Neural cell (in vitro differentiated cells): ENCODE measurements around the gene KCNK13. TPM values are rescaled to one million over a fixed set of nuclear protein-coding genes. Genes with fewer than 3 reads are reported as not detected.

Source experiments
- H2AFZ ChIP-seq: fragments of 200-600, 300-800 bp; sonication (generic), shearing (Covaris generic); 2 replicates; pipeline ENCODE4 v1.6.0; 2014; ENCODE audit warnings: low read depth, mild to moderate bottlenecking, antibody characterized with exemption, low read length, moderate library complexity
- H3F3A ChIP-seq: fragments of 200-600 bp; shearing (Covaris generic); 2 replicates; pipeline ENCODE4 v1.6.1; 2016; ENCODE audit warnings: mild to moderate bottlenecking, moderate library complexity, mixed read lengths, antibody characterized with exemption, low read length; ENCODE audit not compliant: insufficient read depth, poor library complexity, severe bottlenecking
- H3K27ac ChIP-seq: fragments of 200-600, 300-800 bp; sonication (generic), shearing (Covaris generic); 2 replicates; pipeline ENCODE4 v1.5.1; 2014; ENCODE audit warnings: mild to moderate bottlenecking, low read length, moderate library complexity
- H3K27me3 ChIP-seq: fragments of 300-800, 200-600 bp; sonication (generic), shearing (Covaris generic); 2 replicates; pipeline ENCODE4 v1.6.0; 2014; ENCODE audit warnings: mild to moderate bottlenecking, low read depth, low read length, moderate library complexity; ENCODE audit not compliant: insufficient read depth
- H3K36me3 ChIP-seq: fragments of 300-800, 200-600 bp; sonication (generic), shearing (Covaris generic); 2 replicates; pipeline ENCODE4 v1.5.1; 2014; ENCODE audit warnings: mild to moderate bottlenecking, antibody characterized with exemption, low read length, moderate library complexity; ENCODE audit not compliant: insufficient read depth
- H3K4me2 ChIP-seq: fragments of 300-800, 200-600 bp; sonication (generic), shearing (Covaris generic); 2 replicates; pipeline ENCODE4 v1.6.0; 2014; ENCODE audit warnings: mild to moderate bottlenecking, low read length
- H3K4me3 ChIP-seq: fragments of 300-800, 200-600 bp; sonication (generic), shearing (Covaris generic); 2 replicates; pipeline ENCODE4 v1.5.1; 2014; ENCODE audit warnings: mild to moderate bottlenecking, low read length, moderate library complexity
- H3K79me2 ChIP-seq: fragments of 200-600 bp; shearing (Covaris generic); replicated peaks from 2 replicates; pipeline ENCODE4 v1.6.0; 2014; ENCODE audit warnings: mild to moderate bottlenecking, low read length, moderate library complexity; ENCODE audit not compliant: insufficient read depth
- H3K9ac ChIP-seq: fragments of 300-800, 200-600 bp; sonication (generic), shearing (Covaris generic); 2 replicates; pipeline ENCODE4 v1.6.1; 2016; ENCODE audit warnings: mild to moderate bottlenecking, low read length, mixed read lengths
- H3K9me2 ChIP-seq: fragments of 200-600 bp; shearing (Covaris generic); 2 replicates; pipeline ENCODE4 v1.6.1; 2016; ENCODE audit warnings: mild to moderate bottlenecking, low read length, mixed read lengths; ENCODE audit not compliant: insufficient read depth
- H3K9me3 ChIP-seq: fragments of 200-600, 300-800 bp; sonication (generic), shearing (Covaris generic); 2 replicates; pipeline ENCODE4 v1.6.1; 2016; ENCODE audit warnings: mild to moderate bottlenecking, mixed run types, low read length, moderate library complexity, mixed read lengths
- H4K20me1 ChIP-seq: fragments of 200-600 bp; shearing (Covaris generic); 2 replicates; pipeline ENCODE4 v1.6.1; 2016; ENCODE audit warnings: mild to moderate bottlenecking, mixed run types; ENCODE audit not compliant: insufficient read depth
- CTCF ChIP-seq: fragments of 450-650 bp; IDR thresholded peaks from 2 replicates; pipeline ENCODE4 v1.5.1; 2014; ENCODE audit warnings: antibody characterized with exemption, mild to moderate bottlenecking, moderate library complexity; ENCODE audit not compliant: poor library complexity, severe bottlenecking
- EP300 ChIP-seq: fragments of 450-650 bp; conservative IDR thresholded peaks from 2 replicates; pipeline ENCODE4 v1.6.1; 2014; ENCODE audit warnings: antibody characterized with exemption, mild to moderate bottlenecking, moderate library complexity; ENCODE audit not compliant: poor library complexity, severe bottlenecking
- EZH2 ChIP-seq: fragments of 200-600, 300-800 bp; shearing (Covaris generic), sonication (generic); IDR thresholded peaks from 2 replicates; pipeline ENCODE4 v1.6.1; 2014; ENCODE audit warnings: antibody characterized with exemption, low read length, borderline replicate concordance, mild to moderate bottlenecking; ENCODE audit not compliant: insufficient read depth, poor library complexity, severe bottlenecking
- MXI1 ChIP-seq: fragments of 450-650 bp; conservative IDR thresholded peaks from 2 replicates; pipeline ENCODE4 v1.6.1; 2014; ENCODE audit warnings: antibody characterized with exemption, mild to moderate bottlenecking; ENCODE audit not compliant: poor library complexity, severe bottlenecking
- POLR2AphosphoS5 ChIP-seq: IDR thresholded peaks from 2 replicates; pipeline ENCODE4 v1.6.1; 2012
- RAD21 ChIP-seq: fragments of 450-650 bp; conservative IDR thresholded peaks from 2 replicates; pipeline ENCODE4 v1.6.1; 2014; ENCODE audit warnings: antibody characterized with exemption, mild to moderate bottlenecking, moderate library complexity
- REST ChIP-seq: IDR thresholded peaks from 2 replicates; pipeline ENCODE4 v1.6.1; 2012; ENCODE audit warnings: borderline replicate concordance
- SMC3 ChIP-seq: fragments of 450-650 bp; conservative IDR thresholded peaks from 2 replicates; pipeline ENCODE4 v1.6.1; 2014; ENCODE audit warnings: antibody characterized with exemption, mild to moderate bottlenecking, moderate library complexity; ENCODE audit not compliant: poor library complexity
- TAF1 ChIP-seq: IDR thresholded peaks from 2 replicates; pipeline ENCODE4 v1.6.1; 2012; ENCODE audit warnings: low read depth
- polyA plus RNA-seq: library from polyadenylated mRNA; depleted of rRNA; stranded (reverse); fragments of >200 nt; gene quantifications from 2 replicates; pipeline ENCODE4 v1.2.3, GENCODE V29; 2014

The KCNK13 gene
- polyA plus RNA-seq, 1 donor from 2014 or later: 0.11 TPM

GRCh38 chr14:90116444-90116843, 54.6 kb downstream of the KCNK13 start:
- Histone ChIP-seq H2AFZ (no peak overlapping the region), H3K9me2 (no peaks in the 10 kb centered on the region), H3K9ac (no peak overlapping the region), H4K20me1 (no peaks in the 10 kb centered on the region), H3K36me3 (no peaks in the 10 kb centered on the region), H3K79me2 (no peaks in the 10 kb centered on the region), H3K4me3 (no peak overlapping the region), H3K4me2 (no peak overlapping the region), H3F3A (no peaks in the 10 kb centered on the region), H3K27ac (no peak overlapping the region), H3K27me3 (no peaks in the 10 kb centered on the region), H3K9me3 (no peaks in the 10 kb centered on the region)
- no peak for TF ChIP-seq EP300
- no peak for TF ChIP-seq TAF1
- TF ChIP-seq CTCF: no peak
- no peak for TF ChIP-seq RAD21
- no peak for TF ChIP-seq REST
- TF ChIP-seq SMC3: no peak
- no peak for TF ChIP-seq MXI1
- no peak for TF ChIP-seq POLR2AphosphoS5
- TF ChIP-seq EZH2: no peak

- Histone ChIP-seq H4K20me1 (no peaks in the 10 kb centered on the region), H2AFZ (no peak overlapping the region), H3K36me3 (no peaks in the 10 kb centered on the region), H3K27ac (no peak overlapping the region), H3K27me3 (no peaks in the 10 kb centered on the region), H3K9me3 (no peaks in the 10 kb centered on the region), H3K9me2 (no peaks in the 10 kb centered on the region), H3K79me2 (no peaks in the 10 kb centered on the region), H3F3A (no peaks in the 10 kb centered on the region), H3K4me2 (no peak overlapping the region), H3K9ac (no peak overlapping the region), H3K4me3 (no peak overlapping the region)
- TF ChIP-seq TAF1: no peak
- no peak for TF ChIP-seq REST
- TF ChIP-seq EP300: no peak
- TF ChIP-seq POLR2AphosphoS5: no peak
- TF ChIP-seq SMC3: no peak
- no peak for TF ChIP-seq CTCF
- no peak for TF ChIP-seq EZH2
- no peak for TF ChIP-seq RAD21
- TF ChIP-seq MXI1: no peak
These were observed 56.2 kb downstream of the KCNK13 start for GRCh38 chr14:90118027-90118426.
